ENCODE data around the gene CALD1. TPM values are rescaled to one million over a fixed set of nuclear protein-coding genes. Genes with fewer than 3 reads are reported as not detected.

CALD1 gene
- total and polyA plus RNA-seq, 2 experiments from 2014 or later: 132 to 842 TPM

DNA sequence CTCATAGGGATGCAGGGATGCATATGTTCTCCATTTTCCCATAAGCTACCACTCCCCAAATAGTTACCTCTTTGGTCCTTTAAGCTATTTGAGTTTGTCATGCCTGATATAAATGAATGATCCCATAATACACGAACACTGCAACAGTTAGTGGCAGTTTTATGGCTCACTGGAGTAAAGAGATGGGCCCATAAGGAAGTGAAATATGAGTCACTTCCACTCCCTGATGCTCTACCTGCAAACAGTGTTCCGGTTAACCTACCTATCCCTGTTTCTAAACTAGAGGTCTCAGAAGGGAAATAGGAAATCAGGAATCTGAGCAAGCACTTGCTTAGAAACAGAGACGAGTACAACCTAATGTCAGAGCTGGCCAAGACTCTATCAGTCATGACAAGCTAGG lies 71.7 kb downstream of the CALD1 start:
- no peak overlapping the region for H2AFZ ChIP-seq
- H3K4me3 ChIP-seq: no peak overlapping the region
- H3K9me2 ChIP-seq (ENCODE audit: insufficient read depth): 0 out of 2 replicates have a peak, but pooled peaks cover 4% of the 10 kb centered on the region
- H3K4me1 Mint-ChIP-seq: peaks cover 16% of the 10 kb centered on the region
- H3K4me2 ChIP-seq: no peak overlapping the region
- no peak overlapping the region for H3K27ac ChIP-seq (ENCODE audit: low read depth)
- peaks cover 6% of the 10 kb centered on the region for H3K27me3 Mint-ChIP-seq (ENCODE audit: insufficient read depth, low read depth, poor library complexity)
- peaks cover 20% of the 10 kb centered on the region for H3K4me1 ChIP-seq (ENCODE audit: insufficient read depth)
- no peaks in the 10 kb centered on the region for H3K27me3 ChIP-seq (ENCODE audit: insufficient read depth)
- peaks cover 5% of the 10 kb centered on the region; the same call in 1 of the 2 replicates for H4K20me1 ChIP-seq (replicated peaks; ENCODE audit: insufficient read depth)
- H3K27ac Mint-ChIP-seq: no peak overlapping the region
- peaks cover 33% of the 10 kb centered on the region for H3K79me2 ChIP-seq (replicated peaks; ENCODE audit: insufficient read depth)
- no peaks in the 10 kb centered on the region for H3K9me3 Mint-ChIP-seq
- no peak overlapping the region for H3K4me3 Mint-ChIP-seq
- H3K36me3 Mint-ChIP-seq (ENCODE audit: low read depth): peaks cover 12% of the 10 kb centered on the region
- no peak for DNase-seq (ENCODE audit: low spot score)
- TF ChIP-seq EZH2phosphoT487 (IDR thresholded peaks at IDR 0.05; ENCODE audit: unreplicated experiment) (no peak), ZNF114 (CRISPR knock-in tag; IDR thresholded peaks at IDR 0.05) (no peak), STAT1 (IDR thresholded peaks at IDR 0.05; ENCODE audit: unreplicated experiment) (no peak), NANOG (IDR thresholded peaks at IDR 0.05; ENCODE audit: borderline replicate concordance) (no peak), EZH2 (IDR thresholded peaks at IDR 0.05; ENCODE audit: low read depth, unreplicated experiment) (no peak), POLR2AphosphoS5 (IDR thresholded peaks at IDR 0.05; ENCODE audit: low read depth) (no peak), ZNF331 (CRISPR knock-in tag; IDR thresholded peaks at IDR 0.05; ENCODE audit: low read depth) (no peak), CREB1 (CRISPR knock-in tag; IDR thresholded peaks at IDR 0.05; ENCODE audit: low read depth) (no peak), JUNB (IDR thresholded peaks at IDR 0.05; ENCODE audit: unreplicated experiment) (no peak)
- TF ChIP-seq, protein P1, sequence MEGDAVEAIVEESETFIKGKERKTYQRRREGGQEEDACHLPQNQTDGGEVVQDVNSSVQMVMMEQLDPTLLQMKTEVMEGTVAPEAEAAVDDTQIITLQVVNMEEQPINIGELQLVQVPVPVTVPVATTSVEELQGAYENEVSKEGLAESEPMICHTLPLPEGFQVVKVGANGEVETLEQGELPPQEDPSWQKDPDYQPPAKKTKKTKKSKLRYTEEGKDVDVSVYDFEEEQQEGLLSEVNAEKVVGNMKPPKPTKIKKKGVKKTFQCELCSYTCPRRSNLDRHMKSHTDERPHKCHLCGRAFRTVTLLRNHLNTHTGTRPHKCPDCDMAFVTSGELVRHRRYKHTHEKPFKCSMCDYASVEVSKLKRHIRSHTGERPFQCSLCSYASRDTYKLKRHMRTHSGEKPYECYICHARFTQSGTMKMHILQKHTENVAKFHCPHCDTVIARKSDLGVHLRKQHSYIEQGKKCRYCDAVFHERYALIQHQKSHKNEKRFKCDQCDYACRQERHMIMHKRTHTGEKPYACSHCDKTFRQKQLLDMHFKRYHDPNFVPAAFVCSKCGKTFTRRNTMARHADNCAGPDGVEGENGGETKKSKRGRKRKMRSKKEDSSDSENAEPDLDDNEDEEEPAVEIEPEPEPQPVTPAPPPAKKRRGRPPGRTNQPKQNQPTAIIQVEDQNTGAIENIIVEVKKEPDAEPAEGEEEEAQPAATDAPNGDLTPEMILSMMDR (conservative IDR thresholded peaks at IDR 0.05; ENCODE audit: low read depth in 2 of 2): no peak
- TF ChIP-seq, protein P2, sequence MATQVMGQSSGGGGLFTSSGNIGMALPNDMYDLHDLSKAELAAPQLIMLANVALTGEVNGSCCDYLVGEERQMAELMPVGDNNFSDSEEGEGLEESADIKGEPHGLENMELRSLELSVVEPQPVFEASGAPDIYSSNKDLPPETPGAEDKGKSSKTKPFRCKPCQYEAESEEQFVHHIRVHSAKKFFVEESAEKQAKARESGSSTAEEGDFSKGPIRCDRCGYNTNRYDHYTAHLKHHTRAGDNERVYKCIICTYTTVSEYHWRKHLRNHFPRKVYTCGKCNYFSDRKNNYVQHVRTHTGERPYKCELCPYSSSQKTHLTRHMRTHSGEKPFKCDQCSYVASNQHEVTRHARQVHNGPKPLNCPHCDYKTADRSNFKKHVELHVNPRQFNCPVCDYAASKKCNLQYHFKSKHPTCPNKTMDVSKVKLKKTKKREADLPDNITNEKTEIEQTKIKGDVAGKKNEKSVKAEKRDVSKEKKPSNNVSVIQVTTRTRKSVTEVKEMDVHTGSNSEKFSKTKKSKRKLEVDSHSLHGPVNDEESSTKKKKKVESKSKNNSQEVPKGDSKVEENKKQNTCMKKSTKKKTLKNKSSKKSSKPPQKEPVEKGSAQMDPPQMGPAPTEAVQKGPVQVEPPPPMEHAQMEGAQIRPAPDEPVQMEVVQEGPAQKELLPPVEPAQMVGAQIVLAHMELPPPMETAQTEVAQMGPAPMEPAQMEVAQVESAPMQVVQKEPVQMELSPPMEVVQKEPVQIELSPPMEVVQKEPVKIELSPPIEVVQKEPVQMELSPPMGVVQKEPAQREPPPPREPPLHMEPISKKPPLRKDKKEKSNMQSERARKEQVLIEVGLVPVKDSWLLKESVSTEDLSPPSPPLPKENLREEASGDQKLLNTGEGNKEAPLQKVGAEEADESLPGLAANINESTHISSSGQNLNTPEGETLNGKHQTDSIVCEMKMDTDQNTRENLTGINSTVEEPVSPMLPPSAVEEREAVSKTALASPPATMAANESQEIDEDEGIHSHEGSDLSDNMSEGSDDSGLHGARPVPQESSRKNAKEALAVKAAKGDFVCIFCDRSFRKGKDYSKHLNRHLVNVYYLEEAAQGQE (IDR thresholded peaks at IDR 0.05; ENCODE audit: unreplicated experiment): no peak
- TF ChIP-seq, protein P3, sequence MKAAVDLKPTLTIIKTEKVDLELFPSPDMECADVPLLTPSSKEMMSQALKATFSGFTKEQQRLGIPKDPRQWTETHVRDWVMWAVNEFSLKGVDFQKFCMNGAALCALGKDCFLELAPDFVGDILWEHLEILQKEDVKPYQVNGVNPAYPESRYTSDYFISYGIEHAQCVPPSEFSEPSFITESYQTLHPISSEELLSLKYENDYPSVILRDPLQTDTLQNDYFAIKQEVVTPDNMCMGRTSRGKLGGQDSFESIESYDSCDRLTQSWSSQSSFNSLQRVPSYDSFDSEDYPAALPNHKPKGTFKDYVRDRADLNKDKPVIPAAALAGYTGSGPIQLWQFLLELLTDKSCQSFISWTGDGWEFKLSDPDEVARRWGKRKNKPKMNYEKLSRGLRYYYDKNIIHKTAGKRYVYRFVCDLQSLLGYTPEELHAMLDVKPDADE (IDR thresholded peaks at IDR 0.05): no peak
- TF ChIP-seq, protein P4, sequence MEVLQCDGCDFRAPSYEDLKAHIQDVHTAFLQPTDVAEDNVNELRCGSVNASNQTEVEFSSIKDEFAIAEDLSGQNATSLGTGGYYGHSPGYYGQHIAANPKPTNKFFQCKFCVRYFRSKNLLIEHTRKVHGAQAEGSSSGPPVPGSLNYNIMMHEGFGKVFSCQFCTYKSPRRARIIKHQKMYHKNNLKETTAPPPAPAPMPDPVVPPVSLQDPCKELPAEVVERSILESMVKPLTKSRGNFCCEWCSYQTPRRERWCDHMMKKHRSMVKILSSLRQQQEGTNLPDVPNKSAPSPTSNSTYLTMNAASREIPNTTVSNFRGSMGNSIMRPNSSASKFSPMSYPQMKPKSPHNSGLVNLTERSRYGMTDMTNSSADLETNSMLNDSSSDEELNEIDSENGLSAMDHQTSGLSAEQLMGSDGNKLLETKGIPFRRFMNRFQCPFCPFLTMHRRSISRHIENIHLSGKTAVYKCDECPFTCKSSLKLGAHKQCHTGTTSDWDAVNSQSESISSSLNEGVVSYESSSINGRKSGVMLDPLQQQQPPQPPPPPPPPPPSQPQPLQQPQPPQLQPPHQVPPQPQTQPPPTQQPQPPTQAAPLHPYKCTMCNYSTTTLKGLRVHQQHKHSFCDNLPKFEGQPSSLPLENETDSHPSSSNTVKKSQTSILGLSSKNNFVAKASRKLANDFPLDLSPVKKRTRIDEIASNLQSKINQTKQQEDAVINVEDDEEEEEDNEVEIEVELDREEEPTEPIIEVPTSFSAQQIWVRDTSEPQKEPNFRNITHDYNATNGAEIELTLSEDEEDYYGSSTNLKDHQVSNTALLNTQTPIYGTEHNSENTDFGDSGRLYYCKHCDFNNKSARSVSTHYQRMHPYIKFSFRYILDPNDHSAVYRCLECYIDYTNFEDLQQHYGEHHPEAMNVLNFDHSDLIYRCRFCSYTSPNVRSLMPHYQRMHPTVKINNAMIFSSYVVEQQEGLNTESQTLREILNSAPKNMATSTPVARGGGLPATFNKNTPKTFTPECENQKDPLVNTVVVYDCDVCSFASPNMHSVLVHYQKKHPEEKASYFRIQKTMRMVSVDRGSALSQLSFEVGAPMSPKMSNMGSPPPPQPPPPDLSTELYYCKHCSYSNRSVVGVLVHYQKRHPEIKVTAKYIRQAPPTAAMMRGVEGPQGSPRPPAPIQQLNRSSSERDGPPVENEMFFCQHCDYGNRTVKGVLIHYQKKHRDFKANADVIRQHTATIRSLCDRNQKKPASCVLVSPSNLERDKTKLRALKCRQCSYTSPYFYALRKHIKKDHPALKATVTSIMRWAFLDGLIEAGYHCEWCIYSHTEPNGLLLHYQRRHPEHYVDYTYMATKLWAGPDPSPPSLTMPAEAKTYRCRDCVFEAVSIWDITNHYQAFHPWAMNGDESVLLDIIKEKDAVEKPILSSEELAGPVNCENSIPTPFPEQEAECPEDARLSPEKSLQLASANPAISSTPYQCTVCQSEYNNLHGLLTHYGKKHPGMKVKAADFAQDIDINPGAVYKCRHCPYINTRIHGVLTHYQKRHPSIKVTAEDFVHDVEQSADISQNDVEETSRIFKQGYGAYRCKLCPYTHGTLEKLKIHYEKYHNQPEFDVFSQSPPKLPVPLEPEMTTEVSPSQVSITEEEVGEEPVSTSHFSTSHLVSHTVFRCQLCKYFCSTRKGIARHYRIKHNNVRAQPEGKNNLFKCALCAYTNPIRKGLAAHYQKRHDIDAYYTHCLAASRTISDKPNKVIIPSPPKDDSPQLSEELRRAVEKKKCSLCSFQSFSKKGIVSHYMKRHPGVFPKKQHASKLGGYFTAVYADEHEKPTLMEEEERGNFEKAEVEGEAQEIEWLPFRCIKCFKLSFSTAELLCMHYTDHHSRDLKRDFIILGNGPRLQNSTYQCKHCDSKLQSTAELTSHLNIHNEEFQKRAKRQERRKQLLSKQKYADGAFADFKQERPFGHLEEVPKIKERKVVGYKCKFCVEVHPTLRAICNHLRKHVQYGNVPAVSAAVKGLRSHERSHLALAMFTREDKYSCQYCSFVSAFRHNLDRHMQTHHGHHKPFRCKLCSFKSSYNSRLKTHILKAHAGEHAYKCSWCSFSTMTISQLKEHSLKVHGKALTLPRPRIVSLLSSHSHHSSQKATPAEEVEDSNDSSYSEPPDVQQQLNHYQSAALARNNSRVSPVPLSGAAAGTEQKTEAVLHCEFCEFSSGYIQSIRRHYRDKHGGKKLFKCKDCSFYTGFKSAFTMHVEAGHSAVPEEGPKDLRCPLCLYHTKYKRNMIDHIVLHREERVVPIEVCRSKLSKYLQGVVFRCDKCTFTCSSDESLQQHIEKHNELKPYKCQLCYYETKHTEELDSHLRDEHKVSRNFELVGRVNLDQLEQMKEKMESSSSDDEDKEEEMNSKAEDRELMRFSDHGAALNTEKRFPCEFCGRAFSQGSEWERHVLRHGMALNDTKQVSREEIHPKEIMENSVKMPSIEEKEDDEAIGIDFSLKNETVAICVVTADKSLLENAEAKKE (CRISPR knock-in tag; IDR thresholded peaks at IDR 0.05): no peak
- no peak for ATAC-seq
- H3K36me3 ChIP-seq (ENCODE audit: insufficient read depth): no peaks in the 10 kb centered on the region
- no peaks in the 10 kb centered on the region for H3F3A ChIP-seq (replicated peaks; ENCODE audit: low read depth)

All from GM23338 (cell line).